ENCODE data around the gene TMEM80. TPM values are rescaled to one million over a fixed set of nuclear protein-coding genes. Genes with fewer than 3 reads are reported as not detected.
A peak's percentile ranks its signal among the peaks of the same experiment; 100 is the strongest.
"Not testable (repeated sequence)": the region's sequence is repeated elsewhere in the genome, so short reads cannot be mapped to it uniquely, and the experiment has no call there.

Gene TMEM80
- total and polyA plus RNA-seq, 5 experiments from 2014 or later, result 22.2 to 49.2 (median 44.6) TPM

- DNase-seq, result peak in 1 of 10 donors; percentile 16
- Mint-ChIP-seq H3K36me3 (peaks cover 0 to 2% (median 0%) of the 10 kb centered on the region in 3 donors), H3K4me3 (peak overlapping the region in 7 of 10 donors; percentile 59 to 81 (median 73)), H3K9me3 (no peaks in the 10 kb centered on the region), H3K27me3 (peaks cover 4 to 9% (median 5%) of the 10 kb centered on the region in 5 donors), H3K4me1 (peaks cover 7 to 32% (median 17%) of the 10 kb centered on the region in 4 donors), H3K27ac (peak overlapping the region in 5 of 10 donors; percentile 10 to 76 (median 59))
- ATAC-seq, result peak; percentile 1 to 15
- POLR2A ChIA-PET, result interaction anchor here (0.6 to 10.3 kb wide), 16 partner anchors 12 to 170 kb away, joined by 3 to 109 read pairs (median 6); partner anchors contain the start of genes DEAF1, EPS8L2, LMNTD2 and PNPLA2
Observed at GRCh38 chr11:725624-726202, 30.1 kb downstream of the TMEM80 start.

- Mint-ChIP-seq H3K4me1 (peaks cover 5 to 28% (median 15%) of the 10 kb centered on the region in 4 donors), H3K36me3 (peaks cover 0 to 2% (median 0%) of the 10 kb centered on the region in 3 donors), H3K27ac (peak overlapping the region in 6 of 10 donors; percentile 10 to 81 (median 65)), H3K27me3 (peaks cover 4 to 9% (median 5%) of the 10 kb centered on the region in 5 donors), H3K9me3 (no peaks in the 10 kb centered on the region), H3K4me3 (peak overlapping the region; percentile 57 to 81 (median 71))
- POLR2A ChIA-PET, result interaction anchor here (0.6 to 10.3 kb wide), 24 partner anchors 11 to 191 kb away, joined by 3 to 109 read pairs (median 4); partner anchors contain the start of genes DEAF1, EPS8L2, LMNTD2 and PNPLA2
- ATAC-seq, result peak; percentile 48 to 68
- peak in 7 of 10 donors; percentile 26 to 73 (median 49) for DNase-seq
Observed at GRCh38 chr11:726278-727220, 30.9 kb downstream of the TMEM80 start.

DNA sequence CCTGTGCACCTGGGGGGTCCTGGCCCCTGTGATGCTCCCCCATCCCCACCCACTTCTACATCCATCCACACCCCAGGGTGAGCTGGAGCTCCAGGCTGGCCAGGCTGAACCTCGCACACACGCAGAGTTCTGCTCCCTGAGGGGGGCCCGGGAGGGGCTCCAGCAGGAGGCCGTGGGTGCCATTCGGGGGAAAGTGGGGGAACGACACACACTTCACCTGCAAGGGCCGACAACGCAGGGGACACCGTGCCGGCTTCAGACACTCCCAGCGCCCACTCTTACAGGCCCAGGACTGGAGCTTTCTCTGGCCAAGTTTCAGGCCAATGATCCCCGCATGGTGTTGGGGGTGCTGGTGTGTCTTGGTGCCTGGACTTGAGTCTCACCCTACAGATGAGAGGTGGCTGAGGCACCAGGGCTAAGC, 31.7 kb downstream of the TMEM80 start:
- H3K9me3 Mint-ChIP-seq, result no peaks in the 10 kb centered on the region
- ATAC-seq, result no peak
- POLR2A ChIA-PET, result interaction anchor here (0.7 to 10.3 kb wide), 12 partner anchors 16 to 191 kb away, joined by 3 to 109 read pairs (median 6); partner anchors contain the start of genes DEAF1, LMNTD2, TALDO1 and TMEM80
- H3K27ac Mint-ChIP-seq, result peak overlapping the region in 2 of 10 donors; percentile 56 to 65
- peak overlapping the region in 5 of 10 donors; percentile 4 to 73 (median 65) for H3K4me3 Mint-ChIP-seq
- H3K27me3 Mint-ChIP-seq, result peaks cover 3 to 9% (median 5%) of the 10 kb centered on the region in 5 donors
- peaks cover 0 to 2% (median 0%) of the 10 kb centered on the region in 3 donors for H3K36me3 Mint-ChIP-seq
- H3K4me1 Mint-ChIP-seq, result peaks cover 5 to 20% (median 14%) of the 10 kb centered on the region in 4 donors
- DNase-seq, result no peak

GRCh38 chr11:727859-728748, 32.5 kb downstream of the TMEM80 start:
- peaks cover 2 to 5% (median 4%) of the 10 kb centered on the region in 5 donors for H3K27me3 Mint-ChIP-seq
- peaks cover 0 to 1% (median 0%) of the 10 kb centered on the region in 3 donors for H3K36me3 Mint-ChIP-seq
- H3K27ac Mint-ChIP-seq, result no peak overlapping the region
- H3K9me3 Mint-ChIP-seq, result no peaks in the 10 kb centered on the region
- H3K4me1 Mint-ChIP-seq, result peaks cover 4 to 15% (median 12%) of the 10 kb centered on the region in 4 donors
- ATAC-seq, result peak; percentile 67 to 82
- no peak overlapping the region for H3K4me3 Mint-ChIP-seq
- POLR2A ChIA-PET, result interaction anchor here (3.0 to 10.3 kb wide), 2 partner anchors 19 to 33 kb away, joined by 18 to 109 read pairs; partner anchors contain the start of genes DEAF1, TALDO1 and TMEM80
- peak; percentile 66 to 85 (median 79) for DNase-seq

GRCh38 chr11:728901-729491, 33.4 kb downstream of the TMEM80 start:
- POLR2A ChIA-PET, result interaction anchor here (10.3 kb wide), 1 partner anchor 34 kb away, joined by 109 read pairs; the partner anchor contains the start of genes DEAF1 and TMEM80
- H3K36me3 Mint-ChIP-seq, result no peaks in the 10 kb centered on the region
- H3K27me3 Mint-ChIP-seq, result no peaks in the 10 kb centered on the region
- ATAC-seq, result no peak
- DNase-seq, result no peak
- peaks cover 2 to 12% (median 8%) of the 10 kb centered on the region in 4 donors for H3K4me1 Mint-ChIP-seq
- peak overlapping the region in 1 of 10 donors; percentile 49 for H3K27ac Mint-ChIP-seq
- H3K9me3 Mint-ChIP-seq, result no peaks in the 10 kb centered on the region
- no peak overlapping the region for H3K4me3 Mint-ChIP-seq

DNA sequence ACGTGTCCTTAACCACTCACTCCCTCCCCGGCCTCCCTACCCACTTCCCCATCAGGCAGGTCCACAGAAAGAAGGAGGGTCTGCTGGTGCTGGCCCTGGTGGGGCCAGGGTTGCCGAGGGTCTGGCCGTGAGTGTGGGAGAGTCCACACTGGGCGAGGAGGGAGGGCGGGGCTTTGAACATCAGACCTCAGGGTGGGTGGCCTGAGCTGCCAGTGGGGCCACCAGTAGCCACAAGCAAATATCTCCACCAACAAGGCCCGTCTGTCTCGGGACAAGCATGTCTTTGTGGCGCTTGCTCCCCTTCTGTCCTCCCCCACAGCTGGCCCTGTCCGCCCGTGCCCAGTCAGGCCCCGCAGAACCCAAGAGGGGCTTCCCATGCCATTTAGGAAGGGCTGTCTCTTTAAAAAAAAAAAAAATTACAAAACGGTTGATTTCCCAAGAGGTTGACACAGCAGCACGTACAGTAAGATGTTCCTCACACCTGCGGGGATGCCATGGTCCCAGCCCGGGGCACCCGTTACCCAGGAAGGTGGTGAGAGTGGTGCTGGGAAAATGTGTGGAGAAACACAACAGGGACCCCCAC, 34.0 kb downstream of the TMEM80 start:
- Mint-ChIP-seq H3K9me3 (no peaks in the 10 kb centered on the region), H3K27me3 (no peaks in the 10 kb centered on the region), H3K4me1 (peaks cover 2 to 11% (median 7%) of the 10 kb centered on the region in 4 donors), H3K4me3 (no peak overlapping the region), H3K36me3 (no peaks in the 10 kb centered on the region), H3K27ac (peak overlapping the region in 2 of 10 donors; percentile 37 to 40)
- no peak for ATAC-seq
- no peak for DNase-seq
- POLR2A ChIA-PET, result no interaction called here

- H3K36me3 Mint-ChIP-seq, result no peaks in the 10 kb centered on the region
- DNase-seq (no peak), ATAC-seq (no peak)
- no peaks in the 10 kb centered on the region for H3K9me3 Mint-ChIP-seq
- H3K27me3 Mint-ChIP-seq, result no peaks in the 10 kb centered on the region
- H3K4me3 Mint-ChIP-seq, result no peak overlapping the region
- H3K27ac Mint-ChIP-seq, result no peak overlapping the region
- POLR2A ChIA-PET, result interaction anchor here (0.7 kb wide), 1 partner anchor 11 kb away, joined by 3 read pairs; no protein-coding TSS in a partner anchor
- H3K4me1 Mint-ChIP-seq, result peaks cover 8 to 14% (median 10%) of the 10 kb centered on the region in 4 donors
Observed at GRCh38 chr11:733072-733471, 37.5 kb downstream of the TMEM80 start.

DNA sequence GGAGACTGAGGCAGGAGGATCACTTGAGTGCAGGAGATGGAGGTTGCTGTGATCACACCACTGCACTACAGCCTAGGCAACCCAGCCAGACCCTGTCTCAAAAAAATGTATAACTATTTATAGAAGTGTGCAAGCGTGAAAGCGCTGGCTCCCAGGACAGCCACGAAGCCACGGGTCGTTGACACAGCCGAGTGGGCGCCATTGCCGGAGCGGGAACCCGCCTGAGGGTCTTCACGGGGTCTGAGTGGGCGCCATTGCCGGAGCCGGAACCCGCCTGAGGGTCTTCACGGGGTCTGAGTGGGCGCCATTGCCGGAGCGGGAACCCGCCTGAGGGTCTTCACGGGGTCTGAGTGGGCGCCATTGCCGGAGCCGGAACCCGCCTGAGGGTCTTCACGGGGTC, 38.9 kb downstream of the TMEM80 start:
- H3K9me3 Mint-ChIP-seq, H3K27ac Mint-ChIP-seq, ATAC-seq, H3K36me3 Mint-ChIP-seq, H3K4me3 Mint-ChIP-seq, POLR2A ChIA-PET, H3K27me3 Mint-ChIP-seq, DNase-seq: not testable (repeated sequence)
- peaks cover 8 to 15% (median 13%) of the 10 kb centered on the region in 4 donors for H3K4me1 Mint-ChIP-seq

GRCh38 chr11:737366-737765, 41.8 kb downstream of the TMEM80 start:
- peak; percentile 59 to 65 for ATAC-seq
- POLR2A ChIA-PET, result interaction anchor here (0.6 to 1.5 kb wide), 5 partner anchors 11 to 69 kb away, joined by 3 to 6 read pairs (median 3); no protein-coding TSS in a partner anchor
- H3K27me3 Mint-ChIP-seq, result peaks cover 0 to 5% (median 0%) of the 10 kb centered on the region in 5 donors
- H3K9me3 Mint-ChIP-seq, result no peaks in the 10 kb centered on the region
- H3K27ac Mint-ChIP-seq, result peak overlapping the region in 8 of 10 donors; percentile 38 to 88 (median 80)
- H3K4me1 Mint-ChIP-seq, result peaks cover 8 to 15% (median 13%) of the 10 kb centered on the region in 4 donors
- no peak for DNase-seq
- H3K36me3 Mint-ChIP-seq, result no peaks in the 10 kb centered on the region
- peak overlapping the region; percentile 65 to 84 (median 77) for H3K4me3 Mint-ChIP-seq

GRCh38 chr11:737899-738298, 42.3 kb downstream of the TMEM80 start:
- peak overlapping the region in 9 of 10 donors; percentile 16 to 88 (median 78) for H3K27ac Mint-ChIP-seq
- not testable (repeated sequence) for DNase-seq, H3K9me3 Mint-ChIP-seq, H3K27me3 Mint-ChIP-seq, H3K36me3 Mint-ChIP-seq
- H3K4me3 Mint-ChIP-seq, result peak overlapping the region; percentile 65 to 84 (median 77)
- H3K4me1 Mint-ChIP-seq, result peaks cover 8 to 15% (median 13%) of the 10 kb centered on the region in 4 donors
- POLR2A ChIA-PET, result interaction anchor here (0.6 to 1.5 kb wide), 6 partner anchors 11 to 68 kb away, joined by 3 to 6 read pairs (median 3); no protein-coding TSS in a partner anchor
- ATAC-seq, result peak; percentile 78 to 84

DNA sequence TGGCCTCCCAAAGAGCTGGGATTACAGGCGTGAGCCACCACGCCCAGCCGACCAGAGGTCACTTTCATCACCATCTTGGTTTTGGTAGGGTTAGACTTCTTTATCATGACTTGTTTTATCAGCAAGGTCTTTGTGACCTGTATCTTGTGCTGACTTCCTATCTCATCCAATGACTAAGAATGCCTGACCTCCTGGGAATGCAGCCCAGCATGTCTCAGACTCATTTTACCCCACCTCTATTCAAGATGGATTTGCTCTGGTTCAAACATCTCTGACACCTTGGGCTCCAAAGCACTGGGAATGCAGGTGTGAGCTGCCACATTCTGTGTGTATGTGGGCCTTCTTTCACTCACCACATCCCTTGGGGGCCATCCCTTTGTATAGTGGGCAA, 46.5 kb downstream of the TMEM80 start:
- no peak overlapping the region for H3K4me3 Mint-ChIP-seq
- ATAC-seq (no peak), DNase-seq (no peak)
- H3K36me3 Mint-ChIP-seq, result no peaks in the 10 kb centered on the region
- peaks cover 7 to 18% (median 15%) of the 10 kb centered on the region in 4 donors for H3K4me1 Mint-ChIP-seq
- H3K27me3 Mint-ChIP-seq, result peaks cover 0 to 5% (median 0%) of the 10 kb centered on the region in 5 donors
- H3K27ac Mint-ChIP-seq, result no peak overlapping the region
- POLR2A ChIA-PET, result no interaction called here
- H3K9me3 Mint-ChIP-seq, result no peaks in the 10 kb centered on the region

Measured in naive thymus-derived CD8-positive, alpha-beta T cell (primary cell).